H9 (cell line): Measurements from ENCODE around the gene CD72. TPM values are rescaled to one million over a fixed set of nuclear protein-coding genes. Genes with fewer than 3 reads are reported as not detected.
A peak's percentile ranks its signal among the peaks of the same experiment; 100 is the strongest.

Source experiments
- DNase-seq: peaks from one replicate; pipeline ENCODE4 v3.0.0-alpha.2; 2017
- H2AFZ ChIP-seq: one replicate; pipeline ENCODE4 v1.6.1; 2013; ENCODE audit warnings: mild to moderate bottlenecking, low read length, control low read depth, moderate library complexity
- H2AK5ac ChIP-seq: 2 replicates; pipeline ENCODE4 v1.6.1; 2013; ENCODE audit warnings: low read length, control low read depth, mixed read lengths; ENCODE audit not compliant: insufficient read length
- H2BK120ac ChIP-seq: one replicate; pipeline ENCODE4 v1.6.1; 2013; ENCODE audit warnings: low read depth, mild to moderate bottlenecking, low read length, control low read depth, inconsistent platforms; ENCODE audit not compliant: poor library complexity, severe bottlenecking
- H2BK12ac ChIP-seq: 2 replicates; pipeline ENCODE4 v1.6.1; 2013; ENCODE audit warnings: low read length, control low read depth, mixed read lengths, low read depth; ENCODE audit not compliant: insufficient read length
- H2BK15ac ChIP-seq: 2 replicates; pipeline ENCODE4 v1.6.1; 2013; ENCODE audit warnings: low read depth, low read length, control low read depth
- H2BK20ac ChIP-seq: one replicate; pipeline ENCODE4 v1.6.1; 2013; ENCODE audit warnings: low read depth, mild to moderate bottlenecking, low read length, control low read depth, inconsistent platforms; ENCODE audit not compliant: poor library complexity, severe bottlenecking
- H2BK5ac ChIP-seq: 2 replicates; pipeline ENCODE4 v1.6.1; 2013; ENCODE audit warnings: low read length, control low read depth, mixed read lengths; ENCODE audit not compliant: insufficient read length
- H3K14ac ChIP-seq: 2 replicates; pipeline ENCODE4 v1.6.1; 2013; ENCODE audit warnings: low read length, control low read depth; ENCODE audit not compliant: insufficient read depth
- H3K18ac ChIP-seq: 2 replicates; pipeline ENCODE4 v1.6.1; 2013; ENCODE audit warnings: low read depth, mild to moderate bottlenecking, mixed read lengths, low read length, control low read depth; ENCODE audit not compliant: insufficient read length
- H3K23ac ChIP-seq: 2 replicates; pipeline ENCODE4 v1.6.1; 2013; ENCODE audit warnings: low read length, control low read depth, mixed read lengths, low read depth; ENCODE audit not compliant: insufficient read length
- H3K23me2 ChIP-seq: 2 replicates; pipeline ENCODE4 v1.6.1; 2013; ENCODE audit warnings: low read depth, mild to moderate bottlenecking, mixed read lengths, low read length, control low read depth; ENCODE audit not compliant: insufficient read length, poor library complexity, severe bottlenecking
- H3K27ac ChIP-seq: 2 replicates; pipeline ENCODE4 v1.5.1; 2013; ENCODE audit warnings: low read length, control low read depth, mixed read lengths, low read depth; ENCODE audit not compliant: insufficient read length
- H3K27me3 ChIP-seq: 2 replicates; pipeline ENCODE4 v1.6.1; 2013; ENCODE audit warnings: low read length, control low read depth, inconsistent platforms; ENCODE audit not compliant: insufficient read depth
- H3K4ac ChIP-seq: 2 replicates; pipeline ENCODE4 v1.6.1; 2013; ENCODE audit warnings: low read depth, mild to moderate bottlenecking, control low read depth, inconsistent platforms, low read length, moderate library complexity
- H3K4me1 ChIP-seq: 2 replicates; pipeline ENCODE4 v1.6.1; 2013; ENCODE audit warnings: low read length, control low read depth, inconsistent platforms; ENCODE audit not compliant: insufficient read depth
- H3K4me2 ChIP-seq: 2 replicates; pipeline ENCODE4 v1.6.1; 2013; ENCODE audit warnings: low read length, control low read depth, mixed read lengths; ENCODE audit not compliant: insufficient read length, insufficient read depth
- H3K56ac ChIP-seq: 2 replicates; pipeline ENCODE4 v1.6.1; 2013; ENCODE audit warnings: low read depth, mild to moderate bottlenecking, mixed read lengths, low read length, control low read depth; ENCODE audit not compliant: insufficient read length
- H3K79me1 ChIP-seq: 2 replicates; pipeline ENCODE4 v1.6.1; 2013; ENCODE audit warnings: low read depth, mild to moderate bottlenecking, moderate library complexity, low read length, control low read depth, inconsistent platforms; ENCODE audit not compliant: insufficient read depth, poor library complexity, severe bottlenecking
- H3K79me2 ChIP-seq: 2 replicates; pipeline ENCODE4 v1.6.1; 2013; ENCODE audit warnings: low read length, control low read depth, inconsistent platforms; ENCODE audit not compliant: insufficient read depth
- H3K9ac ChIP-seq: 2 replicates; pipeline ENCODE4 v1.6.1; 2013; ENCODE audit warnings: low read length, control low read depth, mixed read lengths; ENCODE audit not compliant: insufficient read length; ENCODE audit errors: extremely low read depth
- H3K9me3 ChIP-seq: one replicate; pipeline ENCODE4 v1.6.1; 2013; ENCODE audit warnings: low read depth, low read length, inconsistent platforms; ENCODE audit not compliant: control insufficient read depth
- H3T11ph ChIP-seq: one replicate; pipeline ENCODE4 v1.6.1; 2013; ENCODE audit warnings: mild to moderate bottlenecking, low read length, control low read depth, inconsistent platforms
- H4K20me1 ChIP-seq: one replicate; pipeline ENCODE4 v1.6.1; 2013; ENCODE audit not compliant: control insufficient read depth, insufficient read length, insufficient read depth
- H4K5ac ChIP-seq: 2 replicates; pipeline ENCODE4 v1.6.1; 2013; ENCODE audit warnings: low read depth, mild to moderate bottlenecking, mixed read lengths, low read length, control low read depth; ENCODE audit not compliant: insufficient read length
- H4K8ac ChIP-seq: replicated peaks from 2 replicates; pipeline ENCODE4 v1.6.1; 2013; ENCODE audit warnings: low read length, control low read depth, mixed read lengths, low read depth; ENCODE audit not compliant: insufficient read length
- H4K91ac ChIP-seq: 2 replicates; pipeline ENCODE4 v1.6.1; 2013; ENCODE audit warnings: low read depth, mild to moderate bottlenecking, moderate library complexity, mixed read lengths, low read length, control low read depth; ENCODE audit not compliant: insufficient read length
- H3K27ac Mint-ChIP-seq, 3 experiments: 2 replicates in 2 of 3; 3 replicates in 1 of 3; pipeline ENCODE4 v1.8.0; 2020 to 2021; ENCODE audit warnings: mixed read lengths in 3 of 3, mild to moderate bottlenecking in 1 of 3, moderate library complexity in 1 of 3
- H3K27me3 Mint-ChIP-seq: 2 replicates; pipeline ENCODE4 v1.8.0; 2021; ENCODE audit warnings: low read depth, mild to moderate bottlenecking, moderate library complexity, mixed read lengths
- H3K36me3 Mint-ChIP-seq, 3 experiments: 2 replicates in 2 of 3; 3 replicates in 1 of 3; pipeline ENCODE4 v1.8.0; 2020 to 2021; ENCODE audit warnings: low read depth in 3 of 3, mixed read lengths in 3 of 3; ENCODE audit not compliant: insufficient read depth in 1 of 3
- H3K4me1 Mint-ChIP-seq, 2 experiments: 2 replicates each; pipeline ENCODE4 v1.8.0; 2020; ENCODE audit warnings: mixed read lengths in 2 of 2
- H3K4me3 Mint-ChIP-seq, 2 experiments: 2 replicates in 1 of 2; 3 replicates in 1 of 2; pipeline ENCODE4 v1.8.0; 2020 to 2021; ENCODE audit warnings: mild to moderate bottlenecking in 2 of 2, mixed read lengths in 2 of 2, moderate library complexity in 1 of 2
- H3K9me3 Mint-ChIP-seq, 2 experiments: 2 replicates in 1 of 2; 3 replicates in 1 of 2; pipeline ENCODE4 v1.8.0; 2020; ENCODE audit warnings: mild to moderate bottlenecking in 2 of 2, mixed read lengths in 2 of 2, moderate library complexity in 1 of 2
- WGBS: extraction: QIAGEN DNeasy Blood & Tissue Kit; methylation state at CpG from one replicate; pipeline ENCODE4 v1.1.7; 2013; ENCODE audit warnings: missing lambda C conversion rate, low lambda C conversion rate, mixed read lengths; ENCODE audit not compliant: insufficient read length; ENCODE audit errors: extremely low coverage; 5-methylcytosine and 5-hydroxymethylcytosine counted together
- total RNA-seq: library from RNA; stranded (reverse); gene quantifications from 2 replicates; pipeline ENCODE4 v1.2.1, GENCODE V29; 2021
- TF ChIP-seq, protein P1 (sequence below): fragments of 200-600 bp; sonication (generic); conservative IDR thresholded peaks from 3 replicates; pipeline ENCODE4 v1.8.0; 2021; ENCODE audit warnings: antibody characterized with exemption, mild to moderate bottlenecking

CD72 gene
- total RNA-seq, 1 experiment from 2014 or later = 3.9 TPM

DNA sequence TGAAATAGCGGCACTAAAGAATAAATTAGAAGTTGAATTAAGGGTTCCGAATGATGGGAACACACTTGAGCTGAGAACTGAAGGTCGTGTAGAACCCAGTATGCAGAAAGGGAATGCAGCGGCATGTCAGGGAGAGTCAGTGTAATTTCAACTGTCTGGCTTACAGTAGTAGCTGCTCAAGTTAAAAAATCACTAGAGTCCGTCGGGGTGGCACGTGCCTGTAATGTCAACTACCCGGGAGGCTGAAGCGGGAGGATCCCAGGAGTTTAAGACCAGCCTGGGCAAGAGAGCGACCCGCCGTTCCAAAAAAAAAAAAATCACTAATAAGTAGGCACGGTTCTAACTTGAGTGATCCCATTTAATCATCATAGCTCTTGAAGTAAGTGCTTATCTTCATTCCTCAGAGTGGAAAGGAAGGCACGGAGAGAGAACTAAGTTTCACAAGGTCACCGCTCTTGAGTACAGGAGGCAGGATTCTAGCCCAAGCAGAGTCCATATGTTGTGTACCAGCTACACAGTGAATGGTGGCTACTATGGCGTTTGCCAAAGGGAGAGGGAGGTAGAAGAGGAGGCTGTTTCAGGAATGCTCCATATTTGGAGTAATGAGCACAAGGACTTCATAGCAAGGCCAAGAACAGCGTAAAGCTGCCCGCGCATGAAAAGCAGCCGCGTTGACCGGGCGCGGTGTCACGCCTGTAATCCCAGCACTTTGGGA is 38.8 kb upstream of the CD72 start:
- H3K79me2 ChIP-seq = no peaks in the 10 kb centered on the region
- no peak overlapping the region for H2BK5ac ChIP-seq
- H3K23me2 ChIP-seq = peaks cover 11% of the 10 kb centered on the region
- no peak overlapping the region for H3K56ac ChIP-seq
- Mint-ChIP-seq H3K27me3 (peaks cover 18% of the 10 kb centered on the region), H3K4me3 (peak overlapping the region; percentile 64 to 85), H3K4me1 (peaks cover 18% of the 10 kb centered on the region in 2 experiments), H3K36me3 (peaks cover 19 to 26% (median 24%) of the 10 kb centered on the region in 3 experiments), H3K9me3 (peaks cover 2 to 3% of the 10 kb centered on the region in 2 experiments; a peak in 3 of 5 replicates), H3K27ac (peak overlapping the region; percentile 98 to 100 (median 99); a peak in 5 of 7 replicates)
- no peak overlapping the region for H4K91ac ChIP-seq
- no CpG with 5 or more reads among the region's 25 CpGs for WGBS
- no peak overlapping the region for H3K27ac ChIP-seq
- H3K14ac ChIP-seq = peak overlapping the region; percentile 50; the same call in 1 of the 2 replicates
- H2BK120ac ChIP-seq = no peak overlapping the region
- no peak overlapping the region for H3T11ph ChIP-seq
- no peak overlapping the region for H3K4ac ChIP-seq
- no peak overlapping the region for H4K5ac ChIP-seq
- H2BK15ac ChIP-seq = no peak overlapping the region
- H3K18ac ChIP-seq = peak overlapping the region; percentile 8
- no peaks in the 10 kb centered on the region for H3K9me3 ChIP-seq
- H3K27me3 ChIP-seq = no peaks in the 10 kb centered on the region
- TF ChIP-seq, protein P1, sequence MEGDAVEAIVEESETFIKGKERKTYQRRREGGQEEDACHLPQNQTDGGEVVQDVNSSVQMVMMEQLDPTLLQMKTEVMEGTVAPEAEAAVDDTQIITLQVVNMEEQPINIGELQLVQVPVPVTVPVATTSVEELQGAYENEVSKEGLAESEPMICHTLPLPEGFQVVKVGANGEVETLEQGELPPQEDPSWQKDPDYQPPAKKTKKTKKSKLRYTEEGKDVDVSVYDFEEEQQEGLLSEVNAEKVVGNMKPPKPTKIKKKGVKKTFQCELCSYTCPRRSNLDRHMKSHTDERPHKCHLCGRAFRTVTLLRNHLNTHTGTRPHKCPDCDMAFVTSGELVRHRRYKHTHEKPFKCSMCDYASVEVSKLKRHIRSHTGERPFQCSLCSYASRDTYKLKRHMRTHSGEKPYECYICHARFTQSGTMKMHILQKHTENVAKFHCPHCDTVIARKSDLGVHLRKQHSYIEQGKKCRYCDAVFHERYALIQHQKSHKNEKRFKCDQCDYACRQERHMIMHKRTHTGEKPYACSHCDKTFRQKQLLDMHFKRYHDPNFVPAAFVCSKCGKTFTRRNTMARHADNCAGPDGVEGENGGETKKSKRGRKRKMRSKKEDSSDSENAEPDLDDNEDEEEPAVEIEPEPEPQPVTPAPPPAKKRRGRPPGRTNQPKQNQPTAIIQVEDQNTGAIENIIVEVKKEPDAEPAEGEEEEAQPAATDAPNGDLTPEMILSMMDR = no peak
- H4K20me1 ChIP-seq = no peaks in the 10 kb centered on the region
- H2AK5ac ChIP-seq = no peak overlapping the region
- peaks cover 3% of the 10 kb centered on the region; the same call in 1 of the 2 replicates for H3K4me1 ChIP-seq
- H3K79me1 ChIP-seq = no peaks in the 10 kb centered on the region
- peak overlapping the region; percentile 76 for H3K4me2 ChIP-seq
- H3K23ac ChIP-seq = no peak overlapping the region
- no peak for DNase-seq
- no peak overlapping the region for H2AFZ ChIP-seq
- no peak overlapping the region for H4K8ac ChIP-seq
- H3K9ac ChIP-seq = peak overlapping the region; percentile 24
- H2BK20ac ChIP-seq = no peak overlapping the region
- no peak overlapping the region for H2BK12ac ChIP-seq
